ENCODE data around the gene RALGPS1.

DNA sequence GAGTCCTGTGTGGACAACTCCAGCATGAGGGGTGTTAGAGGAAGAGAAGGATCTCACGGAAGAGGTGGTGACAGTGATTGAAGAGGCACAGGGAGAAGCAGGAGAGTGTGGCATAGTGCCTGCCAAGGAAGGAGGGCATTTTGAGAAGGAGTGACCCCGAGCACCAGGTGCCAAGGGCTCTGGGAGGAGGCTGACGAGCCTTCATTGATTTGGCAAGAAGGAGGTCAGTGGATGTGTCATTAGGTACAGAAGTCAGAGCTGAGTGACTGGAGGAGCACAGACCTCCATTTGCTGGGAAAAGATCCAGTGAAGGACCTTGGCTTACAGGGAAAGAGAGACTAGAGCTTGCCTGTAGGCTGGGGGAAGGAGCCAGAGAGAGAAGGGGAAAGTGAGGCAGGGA is 278.2 kb downstream of the RALGPS1 start:
- TF ChIP-seq TARDBP (IDR thresholded peaks at IDR 0.05) (no peak), PKNOX1 (IDR thresholded peaks at IDR 0.05) (no peak), NFRKB (IDR thresholded peaks at IDR 0.05) (no peak), BHLHE40 (IDR thresholded peaks at IDR 0.05; ENCODE audit: borderline replicate concordance) (no peak), FOXM1 (IDR thresholded peaks at IDR 0.05; ENCODE audit: borderline replicate concordance) (no peak), SP1 (IDR thresholded peaks at IDR 0.05) (no peak)

All from HEK293T (cell line).